ENCODE measurements around the gene AJM1.

Gene AJM1

GRCh38 chr9:136885950-136886578 is 43.8 kb downstream of the AJM1 start, which contains the start of gene TRAF2:
TRAF2 (plus strand) TSS chr9:136886516; CDS start chr9:136898741, 12,225 bp downstream.
- TF ChIP-seq CTCF (IDR thresholded peaks at IDR 0.05; ENCODE audit: insufficient read depth, missing control alignments) = no peak
- DNase-seq (ENCODE audit: insufficient read length, low spot score) (peak; percentile 100), FAIRE-seq (no peak)

GRCh38 chr9:136886610-136887597 is 44.6 kb downstream of the AJM1 start:
- FAIRE-seq (no peak), DNase-seq (ENCODE audit: insufficient read length, low spot score) (peak; percentile 77)
- no peak for TF ChIP-seq CTCF (IDR thresholded peaks at IDR 0.05; ENCODE audit: insufficient read depth, missing control alignments)

- FAIRE-seq = no peak
- no peak for DNase-seq (ENCODE audit: insufficient read length, low spot score)
- no peak for TF ChIP-seq CTCF (IDR thresholded peaks at IDR 0.05; ENCODE audit: insufficient read depth, missing control alignments)
Observed at GRCh38 chr9:136888454-136888853, 46.2 kb downstream of the AJM1 start.

GRCh38 chr9:136889858-136890257 is 47.6 kb downstream of the AJM1 start:
- no peak for FAIRE-seq
- DNase-seq (ENCODE audit: insufficient read length, low spot score) = no peak
- no peak for TF ChIP-seq CTCF (IDR thresholded peaks at IDR 0.05; ENCODE audit: insufficient read depth, missing control alignments)

GRCh38 chr9:136890661-136891060 is 48.4 kb downstream of the AJM1 start:
- DNase-seq (ENCODE audit: insufficient read length, low spot score) (no peak), FAIRE-seq (no peak)
- TF ChIP-seq CTCF (IDR thresholded peaks at IDR 0.05; ENCODE audit: insufficient read depth, missing control alignments) = no peak

Data from D721Med (cell line).